Endothelial cell of hepatic sinusoid (primary cell): ENCODE results near the gene NANP.

Experiments
- in situ Hi-C: cut with HindIII; loops from 2 replicates; pipeline ENCODE4 v1.10.0; 2017; ENCODE audit warnings: low sequenced_read_pairs

Gene NANP

GRCh38 chr20:25573288-25574251, 50.2 kb downstream of the NANP start:
- in situ Hi-C loops = no loop called here

DNA sequence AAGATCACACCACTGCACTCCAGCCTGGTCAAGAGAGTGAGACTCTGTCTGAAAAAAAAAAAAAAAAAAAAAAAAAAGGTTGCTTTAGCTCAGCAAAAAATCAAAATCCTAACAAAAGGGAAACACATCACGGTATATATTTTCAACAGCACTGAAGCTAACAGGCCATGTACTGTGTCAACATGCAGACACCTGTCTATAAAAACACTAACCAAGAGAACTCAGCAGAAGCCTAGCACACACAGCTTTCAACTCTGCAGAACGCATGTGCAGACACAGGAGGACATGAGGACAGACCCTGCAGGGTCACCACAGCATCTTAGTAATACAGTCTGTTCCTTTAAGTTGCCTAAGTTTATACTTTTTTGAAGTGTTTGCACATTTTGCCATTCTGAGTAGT, 52.0 kb downstream of the NANP start:
- in situ Hi-C loops = no loop called here

DNA sequence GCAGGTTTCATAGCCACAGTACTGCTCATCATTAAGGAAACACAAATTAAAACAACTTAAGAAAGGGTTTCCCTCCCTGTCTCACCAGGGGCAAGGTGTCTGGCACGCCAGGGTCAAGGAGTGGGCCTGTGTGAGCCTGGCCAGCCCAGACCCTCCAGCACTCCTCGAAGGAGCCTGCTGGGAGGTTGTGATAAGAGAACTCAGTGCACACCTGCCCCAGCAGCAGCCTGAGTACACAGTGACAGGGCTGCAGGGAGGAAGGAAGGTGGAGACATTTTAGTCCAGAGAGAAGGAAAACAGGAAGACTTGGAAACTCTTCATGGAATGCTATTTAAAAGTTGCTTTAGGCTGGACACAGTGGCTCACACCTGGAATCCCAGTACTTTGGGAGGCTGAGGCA, 52.6 kb downstream of the NANP start:
- in situ Hi-C loops = no loop called here

DNA sequence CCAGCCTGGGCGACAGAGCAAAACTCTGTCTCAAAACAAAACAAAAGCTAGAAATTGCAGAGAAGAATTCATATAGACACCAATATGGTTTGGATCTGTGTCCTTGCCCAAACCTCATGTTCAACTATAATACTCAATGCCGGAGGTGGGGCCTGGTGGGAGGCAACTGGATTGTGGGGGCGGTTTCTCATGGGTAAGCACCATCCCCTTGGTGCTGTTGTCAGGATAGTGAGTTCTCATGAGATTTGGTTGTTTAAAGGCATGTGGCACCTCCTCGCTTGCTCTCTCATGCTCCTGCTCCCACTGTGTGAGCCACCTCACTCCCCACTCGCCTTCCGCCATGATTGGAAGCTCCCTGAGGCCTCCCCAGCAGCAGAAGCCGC, 53.7 kb downstream of the NANP start:
- in situ Hi-C loops = no loop called here

DNA sequence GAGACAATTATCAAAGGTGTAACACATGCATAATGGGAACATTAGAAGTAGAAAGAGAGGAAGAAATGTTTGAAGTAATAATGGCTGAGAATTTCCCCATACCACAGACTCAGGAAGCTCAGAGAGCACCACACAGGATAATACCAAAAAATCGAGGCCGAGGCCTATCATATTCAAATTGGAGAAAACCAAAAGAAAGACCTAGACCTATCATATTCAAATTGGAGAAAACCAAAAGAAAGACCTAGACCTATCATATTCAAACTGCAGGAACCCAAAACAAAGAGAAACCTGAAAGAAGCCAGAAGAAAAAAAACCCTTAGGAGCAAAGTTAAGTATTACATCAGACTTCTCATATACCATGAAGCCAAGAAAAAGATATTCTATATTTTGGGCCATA, 56.5 kb downstream of the NANP start:
- in situ Hi-C loops = no loop called here

DNA sequence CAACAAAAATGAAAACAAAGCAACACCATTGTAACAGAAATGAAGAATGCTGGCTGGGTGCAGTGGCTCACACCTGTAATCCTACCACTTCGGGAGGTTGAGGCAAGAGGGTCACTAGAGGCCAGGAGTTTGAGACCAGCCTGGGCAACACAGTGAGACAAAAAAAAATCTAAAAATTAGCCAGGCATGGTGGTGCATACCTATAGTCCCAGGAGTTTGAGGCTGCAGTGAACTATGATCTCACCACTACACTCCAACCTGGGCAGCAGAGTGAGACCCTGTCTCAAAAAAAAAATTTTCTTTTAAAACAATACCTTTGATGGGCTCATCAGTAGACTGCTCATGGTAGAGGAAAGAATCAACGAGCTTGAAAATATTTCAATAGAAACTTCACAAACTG, 57.0 kb downstream of the NANP start:
- in situ Hi-C loops = no loop called here

DNA sequence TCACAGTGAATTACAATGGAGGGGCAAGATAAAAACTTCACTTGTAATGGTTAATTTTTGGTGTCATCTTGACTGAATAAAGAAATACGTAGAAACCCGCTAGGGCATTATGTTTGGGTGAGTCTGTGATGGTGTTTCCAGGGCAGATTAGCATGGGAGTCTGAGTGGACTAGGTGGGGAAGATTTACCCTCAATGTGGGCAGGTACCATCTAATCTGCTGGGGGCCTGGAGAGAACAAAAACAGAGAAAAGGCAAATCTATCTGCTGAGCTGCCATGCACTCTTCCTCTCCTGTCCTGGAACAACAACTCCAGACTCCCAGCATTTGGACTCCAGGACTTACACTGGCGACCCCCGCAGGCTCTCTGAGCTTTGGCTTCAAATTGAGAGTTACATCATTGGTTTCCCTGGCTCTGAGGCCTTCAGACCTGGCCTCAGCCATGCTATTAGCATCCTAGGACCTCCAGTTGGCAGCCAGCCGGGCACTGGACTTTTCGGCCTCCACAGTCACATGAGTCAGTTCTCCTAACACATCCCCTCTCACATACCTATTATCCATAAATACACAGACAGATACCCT, 58.1 kb downstream of the NANP start:
- in situ Hi-C loops = no loop called here

DNA sequence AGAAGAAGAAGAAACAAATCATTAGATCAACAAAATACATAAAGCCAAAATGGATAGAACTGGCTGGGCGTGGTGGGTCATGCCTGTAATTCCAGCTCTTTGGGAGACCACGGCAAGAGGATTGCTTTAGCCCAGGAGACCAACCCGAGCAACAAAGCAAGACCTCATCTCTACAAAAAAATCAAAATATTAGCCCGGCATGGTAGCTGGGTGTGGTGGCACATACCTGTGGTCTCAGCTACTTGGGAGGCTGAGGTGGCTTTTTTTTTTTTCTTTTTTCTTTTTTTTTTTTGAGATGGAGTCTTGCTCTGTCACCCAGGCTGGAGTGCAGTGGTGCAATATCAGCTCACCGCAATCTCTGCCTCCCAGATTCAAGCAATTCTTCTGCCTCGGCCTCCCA, 59.9 kb downstream of the NANP start:
- in situ Hi-C loops = no loop called here

DNA sequence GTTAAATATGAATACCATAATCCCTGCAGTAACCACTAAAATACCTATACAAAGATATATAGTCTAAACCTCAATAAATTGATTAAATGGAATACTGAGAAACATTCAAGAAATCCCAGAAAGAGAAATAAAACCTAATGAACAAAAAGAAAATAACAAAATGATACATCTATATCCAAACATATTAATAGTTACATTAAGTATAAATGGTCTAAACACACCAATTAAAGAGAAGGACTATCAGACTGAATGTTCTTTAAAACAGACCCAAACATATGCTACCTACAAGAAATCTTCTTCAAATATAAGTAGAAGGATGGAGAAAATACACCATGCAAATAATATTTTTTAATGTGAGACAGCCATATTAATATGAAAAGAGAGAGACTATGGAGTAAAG, 60.5 kb downstream of the NANP start:
- in situ Hi-C loops = no loop called here
